HG02852 (cell line): ENCODE measurements around the gene TOP1.

ENCODE experiments used
- ATAC-seq: cut with Tn5 transposase; IDR thresholded peaks from one replicate; pipeline ENCODE4 v1.9.1; 2021; ENCODE audit warnings: mild to moderate bottlenecking, moderate library complexity; ENCODE audit not compliant: unreplicated experiment

The TOP1 gene

DNA sequence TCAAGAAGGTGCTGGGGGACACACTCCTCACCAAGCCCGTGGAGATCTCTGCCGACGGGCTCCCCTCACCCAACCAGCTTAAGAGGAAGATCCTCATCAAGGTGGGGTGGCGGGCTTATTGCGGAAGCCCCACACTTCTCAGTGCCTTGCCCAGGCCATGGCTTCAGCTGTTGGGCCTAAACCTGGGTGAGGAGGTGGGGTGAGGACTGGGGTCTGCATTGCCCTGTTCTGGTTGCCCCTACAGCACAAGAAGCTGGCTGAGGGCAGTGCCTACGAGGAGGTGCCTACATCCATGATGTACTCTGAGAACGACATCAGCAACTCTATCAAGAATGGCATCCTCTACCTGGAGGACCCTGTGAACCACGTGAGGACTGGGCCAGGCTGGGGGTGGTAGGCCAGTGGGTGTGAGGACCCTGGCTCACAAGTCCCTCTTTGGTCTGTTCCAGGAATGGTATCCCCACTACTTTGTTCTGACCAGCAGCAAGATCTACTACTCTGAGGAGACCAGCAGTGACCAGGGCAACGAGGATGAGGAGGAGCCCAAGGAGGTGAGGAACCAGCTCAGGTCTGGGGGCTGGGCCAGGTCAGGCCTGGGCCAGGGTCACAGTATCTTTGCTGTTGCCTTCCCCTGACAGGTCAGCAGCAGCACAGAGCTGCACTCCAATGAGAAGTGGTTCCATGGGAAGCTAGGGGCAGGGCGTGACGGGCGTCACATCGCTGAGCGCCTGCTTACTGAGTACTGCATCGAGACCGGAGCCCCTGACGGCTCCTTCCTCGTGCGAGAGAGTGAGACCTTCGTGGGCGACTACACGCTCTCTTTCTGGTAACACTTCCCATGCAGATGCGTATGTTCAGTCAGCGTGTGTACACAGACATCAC, 136.6 kb downstream of the TOP1 start:
- ATAC-seq, result no peak

DNA sequence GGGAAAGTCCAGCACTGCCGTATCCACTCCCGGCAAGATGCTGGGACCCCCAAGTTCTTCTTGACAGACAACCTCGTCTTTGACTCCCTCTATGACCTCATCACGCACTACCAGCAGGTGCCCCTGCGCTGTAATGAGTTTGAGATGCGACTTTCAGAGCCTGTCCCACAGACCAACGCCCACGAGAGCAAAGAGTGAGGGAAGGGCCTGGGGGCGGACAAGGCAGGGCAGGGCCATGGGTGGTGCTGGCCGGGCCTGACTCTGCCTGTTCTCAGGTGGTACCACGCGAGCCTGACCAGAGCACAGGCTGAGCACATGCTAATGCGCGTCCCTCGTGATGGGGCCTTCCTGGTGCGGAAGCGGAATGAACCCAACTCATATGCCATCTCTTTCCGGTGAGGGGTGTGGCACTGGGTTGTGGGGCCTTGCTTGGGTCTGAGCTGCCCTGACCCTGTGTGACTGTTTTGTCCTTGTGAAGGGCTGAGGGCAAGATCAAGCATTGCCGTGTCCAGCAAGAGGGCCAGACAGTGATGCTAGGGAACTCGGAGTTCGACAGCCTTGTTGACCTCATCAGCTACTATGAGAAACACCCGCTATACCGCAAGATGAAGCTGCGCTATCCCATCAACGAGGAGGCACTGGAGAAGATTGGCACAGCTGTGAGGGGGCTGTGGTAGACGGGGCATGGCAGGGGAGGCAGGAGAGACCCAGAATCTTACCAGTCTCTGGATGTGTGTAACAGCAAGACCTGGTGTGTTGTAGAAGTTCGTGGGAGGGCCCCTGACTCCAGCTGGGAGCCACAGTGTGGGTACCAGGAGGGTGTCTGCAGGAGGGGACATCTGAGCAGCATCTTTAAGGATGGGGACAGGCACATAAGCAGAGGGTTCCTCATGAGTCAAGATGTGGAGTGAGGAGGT, 137.8 kb downstream of the TOP1 start:
- ATAC-seq, result no peak

DNA sequence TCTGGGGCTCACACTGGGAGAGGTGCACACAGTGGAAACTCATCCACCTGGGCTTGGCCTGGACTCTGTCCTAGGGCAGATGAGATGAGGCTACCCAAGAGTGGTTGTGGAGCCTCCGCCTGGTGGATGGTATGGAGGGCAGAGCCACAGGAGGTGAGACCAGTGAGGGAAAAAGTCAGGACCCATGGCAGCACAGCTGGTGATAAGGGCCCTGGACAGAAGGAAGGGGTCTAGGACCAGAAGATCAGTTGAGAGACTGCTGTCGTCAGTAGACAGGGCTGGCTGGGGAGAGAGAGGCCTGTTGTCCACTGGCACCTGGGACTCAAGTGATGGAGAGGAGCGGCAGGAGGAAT, 138.5 kb downstream of the TOP1 start:
- no peak for ATAC-seq

DNA sequence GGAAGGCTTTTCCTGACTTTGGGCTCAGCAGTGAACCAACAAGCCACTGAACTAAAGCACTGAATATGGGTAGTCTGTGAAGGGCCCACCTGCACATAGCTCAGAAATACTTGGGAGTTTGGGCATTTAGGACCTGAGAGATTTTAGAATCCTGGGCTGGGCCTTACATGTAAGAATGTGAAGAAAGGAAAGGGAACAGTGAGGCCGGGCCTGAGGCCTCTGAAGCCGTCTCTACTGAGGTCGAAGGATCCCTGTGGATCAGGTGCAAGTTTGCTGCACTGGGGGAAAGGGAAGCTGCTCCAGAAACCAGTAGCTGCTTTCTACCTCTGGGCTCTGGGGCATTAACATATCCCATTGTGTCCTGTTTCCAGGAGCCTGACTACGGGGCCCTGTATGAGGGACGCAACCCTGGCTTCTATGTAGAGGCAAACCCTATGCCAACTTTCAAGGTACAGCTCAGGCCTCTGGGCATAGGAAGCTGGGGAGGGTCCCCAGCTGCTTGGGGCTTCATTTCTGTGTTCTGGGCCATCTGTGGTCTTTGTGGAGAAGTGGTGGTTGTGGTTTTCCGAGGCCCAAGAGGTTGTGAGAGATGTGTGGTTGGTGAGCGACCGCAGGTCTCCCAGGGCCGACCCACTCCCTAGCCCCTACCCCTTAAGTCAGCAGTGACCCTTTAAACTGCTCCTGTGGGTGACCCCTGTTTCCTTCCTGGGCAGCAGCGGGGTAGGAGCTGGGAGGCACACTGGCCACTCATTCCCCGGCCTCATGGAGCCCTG, 139.0 kb downstream of the TOP1 start:
- no peak for ATAC-seq

DNA sequence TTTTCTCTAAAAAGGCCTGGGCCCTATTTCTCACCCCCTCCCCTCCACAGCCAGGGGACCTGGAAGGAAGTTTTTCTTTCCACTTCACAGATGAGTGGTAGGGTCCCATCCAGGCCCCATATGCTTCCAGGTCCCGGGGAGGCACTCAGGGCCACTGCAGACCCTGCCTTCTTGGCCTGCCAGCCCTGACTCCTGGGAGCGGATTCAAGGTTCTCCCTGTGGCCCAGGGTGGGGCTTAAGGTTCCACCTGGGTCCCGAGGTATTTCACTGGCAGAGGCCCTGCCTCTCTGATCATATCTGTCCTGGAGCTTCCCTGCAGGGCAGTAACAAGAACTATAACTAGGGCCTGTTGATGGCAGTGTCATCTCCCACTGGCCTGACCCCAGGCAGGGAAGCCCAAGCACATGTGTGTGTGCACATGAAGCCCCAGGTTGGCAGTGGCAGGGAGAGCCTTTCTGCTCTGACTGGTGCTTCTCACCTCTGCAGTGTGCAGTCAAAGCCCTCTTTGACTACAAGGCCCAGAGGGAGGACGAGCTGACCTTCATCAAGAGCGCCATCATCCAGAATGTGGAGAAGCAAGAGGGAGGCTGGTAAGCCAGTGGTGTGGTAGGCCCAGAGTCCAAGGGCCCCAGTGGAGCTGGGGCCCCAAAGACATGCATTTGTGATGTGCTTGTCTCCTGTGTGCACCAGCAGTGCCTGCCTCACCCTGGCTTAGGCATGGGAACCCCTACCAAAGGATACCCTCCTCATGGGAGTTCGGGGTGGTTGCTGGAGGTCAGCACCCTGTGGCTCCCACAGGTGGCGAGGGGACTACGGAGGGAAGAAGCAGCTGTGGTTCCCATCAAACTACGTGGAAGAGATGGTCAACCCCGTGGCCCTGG, 139.9 kb downstream of the TOP1 start:
- no peak for ATAC-seq

DNA sequence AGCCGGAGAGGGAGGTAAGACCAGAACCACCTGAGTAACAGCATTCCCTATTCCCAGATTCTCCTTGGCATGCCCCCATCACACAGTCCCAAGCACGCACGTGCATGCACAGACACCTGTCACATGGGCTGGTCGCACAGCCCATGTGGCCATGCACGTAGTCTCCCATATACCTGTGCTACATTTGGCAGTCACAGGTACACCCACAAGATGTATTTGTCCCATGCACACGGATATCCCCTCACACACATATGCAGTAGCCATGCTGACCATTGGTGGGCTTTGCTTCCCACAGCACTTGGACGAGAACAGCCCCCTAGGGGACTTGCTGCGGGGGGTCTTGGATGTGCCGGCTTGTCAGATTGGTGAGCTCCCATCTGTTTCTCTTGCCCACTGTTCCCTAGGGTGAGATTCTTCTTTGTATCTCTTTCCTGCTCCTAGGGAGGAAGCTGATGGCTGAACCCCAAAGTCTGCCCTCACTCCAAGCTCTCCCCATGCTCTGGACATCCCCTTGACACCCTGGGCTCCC, 140.6 kb downstream of the TOP1 start:
- ATAC-seq, result no peak

DNA sequence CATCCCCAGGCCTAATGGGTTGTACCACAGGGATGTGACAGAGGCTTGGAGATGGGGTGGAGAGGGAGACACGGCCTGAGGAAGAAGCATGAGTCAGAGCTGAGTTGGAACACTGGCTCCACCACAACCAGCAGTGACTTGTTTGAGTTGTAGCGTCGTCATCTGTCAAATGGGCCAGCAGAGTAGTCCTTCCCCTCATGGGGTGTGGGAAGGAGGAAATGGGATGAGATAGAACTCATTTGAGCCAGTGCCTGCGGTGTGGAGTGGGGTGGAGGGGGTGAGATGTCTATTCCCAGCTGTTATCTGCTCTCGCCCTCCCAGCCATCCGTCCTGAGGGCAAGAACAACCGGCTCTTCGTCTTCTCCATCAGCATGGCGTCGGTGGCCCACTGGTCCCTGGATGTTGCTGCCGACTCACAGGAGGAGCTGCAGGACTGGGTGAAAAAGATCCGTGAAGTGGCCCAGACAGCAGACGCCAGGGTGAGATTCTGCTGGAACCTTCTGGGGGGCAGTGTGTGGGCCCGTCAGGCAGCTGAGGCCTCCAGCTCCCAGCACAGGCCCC, 141.2 kb downstream of the TOP1 start:
- ATAC-seq, result no peak

DNA sequence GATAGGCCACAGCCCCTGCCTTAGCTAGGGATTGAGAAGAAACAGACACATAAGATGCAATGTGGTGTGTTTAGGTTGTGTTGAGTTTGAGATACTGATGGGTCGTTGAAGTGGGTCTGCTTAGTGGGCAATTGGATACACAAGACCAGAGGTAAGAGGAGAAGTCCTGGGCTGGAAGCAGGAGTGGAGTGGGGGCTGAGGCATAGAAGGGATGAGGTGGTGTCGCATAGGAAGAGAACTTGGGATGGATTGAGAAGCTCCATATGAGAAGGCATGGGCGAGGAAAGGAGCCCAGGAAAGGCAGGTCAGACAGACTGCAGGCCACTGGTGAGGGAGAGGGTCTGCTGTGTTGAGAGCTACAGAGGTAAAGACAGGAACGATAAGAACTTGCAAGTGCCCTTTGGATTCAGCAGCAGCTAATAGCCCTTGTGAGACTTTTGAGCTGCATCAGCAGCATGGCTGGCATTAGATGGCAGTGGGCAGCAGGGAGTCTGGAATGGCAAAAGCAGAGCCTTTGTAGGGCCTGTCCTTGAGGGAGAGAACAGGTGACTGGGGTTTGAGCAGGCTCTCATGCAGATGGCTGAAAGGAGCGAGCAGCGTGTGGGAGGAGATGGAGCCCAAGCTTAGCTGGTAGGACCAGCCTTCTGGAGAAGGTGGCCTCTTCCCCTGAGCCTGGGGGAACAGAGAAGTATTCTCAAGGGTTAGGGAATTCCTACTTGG, 141.9 kb downstream of the TOP1 start:
- ATAC-seq, result no peak

DNA sequence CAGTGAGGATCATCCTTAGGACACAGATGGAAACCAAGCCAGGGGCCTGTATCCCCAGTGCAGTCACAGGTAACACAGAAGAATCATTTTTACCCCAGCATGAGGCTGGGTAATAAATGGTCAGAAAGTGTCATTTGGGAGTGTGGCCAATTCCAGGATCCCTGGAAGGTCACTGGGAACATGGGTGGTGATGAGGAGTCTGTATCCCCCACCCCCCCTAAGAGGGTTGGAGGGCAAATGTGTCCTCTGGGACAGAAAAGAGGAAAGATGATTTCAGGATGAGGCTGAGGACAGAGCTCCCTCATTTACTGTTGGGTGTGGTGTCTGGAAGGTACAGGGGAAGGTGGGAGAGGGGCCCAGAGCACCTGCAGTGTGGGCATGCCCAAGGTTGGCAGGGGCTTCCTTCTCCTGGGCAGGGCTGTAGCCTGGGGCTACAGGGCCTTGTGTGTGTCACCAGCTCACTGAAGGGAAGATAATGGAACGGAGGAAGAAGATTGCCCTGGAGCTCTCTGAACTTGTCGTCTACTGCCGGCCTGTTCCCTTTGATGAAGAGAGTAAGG, 143.2 kb downstream of the TOP1 start:
- no peak for ATAC-seq

DNA sequence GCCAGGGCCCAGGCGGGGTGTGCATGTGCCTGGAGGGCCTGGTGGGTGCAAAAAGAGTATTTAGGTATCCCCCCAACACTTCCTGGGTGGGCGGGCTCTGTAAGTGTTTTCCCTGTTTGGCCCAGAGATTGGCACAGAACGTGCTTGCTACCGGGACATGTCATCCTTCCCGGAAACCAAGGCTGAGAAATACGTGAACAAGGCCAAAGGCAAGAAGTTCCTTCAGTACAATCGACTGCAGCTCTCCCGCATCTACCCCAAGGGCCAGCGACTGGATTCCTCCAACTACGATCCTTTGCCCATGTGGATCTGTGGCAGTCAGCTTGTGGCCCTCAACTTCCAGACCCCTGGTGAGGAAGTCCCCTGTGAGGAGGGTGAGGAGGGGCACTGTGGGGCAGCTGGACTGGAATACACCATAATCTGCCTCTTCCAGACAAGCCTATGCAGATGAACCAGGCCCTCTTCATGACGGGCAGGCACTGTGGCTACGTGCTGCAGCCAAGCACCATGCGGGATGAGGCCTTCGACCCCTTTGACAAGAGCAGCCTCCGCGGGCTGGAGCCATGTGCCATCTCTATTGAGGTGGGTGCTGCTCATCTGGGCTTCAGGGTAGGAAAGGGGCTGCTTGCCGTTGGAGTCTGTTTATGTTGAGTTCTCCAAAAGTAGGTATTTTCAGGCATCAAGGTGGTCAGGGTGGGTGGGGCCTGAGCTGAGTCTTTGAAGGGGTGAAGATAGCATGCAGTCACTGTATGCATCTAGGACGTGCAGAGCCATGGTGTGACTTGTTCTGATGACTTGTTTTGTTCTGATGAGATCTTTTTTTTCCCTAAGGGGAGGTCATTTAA, 143.9 kb downstream of the TOP1 start:
- no peak for ATAC-seq

DNA sequence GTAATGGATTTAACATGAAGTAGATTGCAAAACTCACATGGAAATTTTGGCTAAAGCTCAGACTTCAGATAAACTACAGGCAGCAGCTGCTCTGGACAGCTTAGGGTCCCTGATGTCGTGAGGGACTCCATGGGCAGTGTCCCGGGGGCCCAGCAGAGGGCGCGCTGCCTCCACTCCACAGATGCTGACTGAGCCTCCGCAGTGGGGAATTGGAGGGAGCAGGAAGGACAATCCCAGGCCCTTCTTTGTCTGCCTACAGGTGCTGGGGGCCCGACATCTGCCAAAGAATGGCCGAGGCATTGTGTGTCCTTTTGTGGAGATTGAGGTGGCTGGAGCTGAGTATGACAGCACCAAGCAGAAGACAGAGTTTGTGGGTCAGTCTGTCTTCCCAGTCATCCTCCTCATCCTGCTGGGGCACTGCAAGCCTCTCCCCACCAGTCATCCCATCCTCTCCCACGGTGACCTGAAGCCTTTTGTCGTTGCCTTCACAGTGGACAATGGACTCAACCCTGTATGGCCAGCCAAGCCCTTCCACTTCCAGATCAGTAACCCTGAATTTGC, 144.6 kb downstream of the TOP1 start:
- no peak for ATAC-seq

DNA sequence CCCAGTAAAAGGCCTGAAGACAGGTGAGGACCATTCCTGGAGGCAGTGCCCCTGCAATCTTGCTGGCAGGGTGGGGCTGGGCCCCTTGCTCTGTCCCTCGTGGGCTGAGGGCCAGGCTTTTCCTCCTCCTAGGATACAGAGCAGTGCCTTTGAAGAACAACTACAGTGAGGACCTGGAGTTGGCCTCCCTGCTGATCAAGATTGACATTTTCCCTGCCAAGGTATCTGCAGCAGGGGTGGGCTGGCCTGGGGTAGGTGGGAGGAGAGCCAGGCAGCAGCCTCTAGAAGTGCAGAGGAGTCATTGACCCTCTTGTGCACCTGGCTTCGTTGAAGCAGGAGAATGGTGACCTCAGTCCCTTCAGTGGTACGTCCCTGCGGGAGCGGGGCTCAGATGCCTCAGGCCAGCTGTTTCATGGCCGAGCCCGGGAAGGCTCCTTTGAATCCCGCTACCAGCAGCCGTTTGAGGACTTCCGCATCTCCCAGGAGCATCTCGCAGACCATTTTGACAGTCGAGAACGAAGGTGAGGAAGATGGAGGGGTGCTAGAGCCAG, 145.2 kb downstream of the TOP1 start:
- no peak for ATAC-seq
